IMR-90 (cell line): Measurements from ENCODE around the gene YJU2. TPM values are rescaled to one million over a fixed set of nuclear protein-coding genes. Genes with fewer than 3 reads are reported as not detected.

Experiments used
- ATAC-seq: fragments of 200-7000 bp; cut with Tn5 transposase; 2 replicates; pipeline ENCODE4 v1.9.1; 2020; ENCODE audit warnings: low read depth, mild to moderate bottlenecking, moderate library complexity
- BruUV-seq: library from RNA; stranded (reverse); fragments of 400-500 nt; replicated peaks from 2 replicates; lab custom pipeline; 2021; lab: Mats Ljungman, UMichigan
- CTCF ChIA-PET: fragments of 300-600 bp; formaldehyde crosslinking; extraction: SDS; loops from one replicate; lab custom pipeline; 2021; ENCODE audit warnings: antibody characterized with exemption; lab: Yijun Ruan, JAX
- POLR2A ChIA-PET: fragments of 300-600 bp; sonication (Branson Sonifier 250); formaldehyde crosslinking; loops from one replicate; lab custom pipeline; 2022; ENCODE audit warnings: antibody characterized with exemption; ENCODE audit not compliant: unreplicated experiment; lab: Charles Lee
- DNase-seq: peaks from one replicate; pipeline ENCODE4 v3.0.0; 2013
- H2AFZ ChIP-seq: replicated peaks from 2 replicates; pipeline ENCODE3; 2013; ENCODE audit warnings: low read length, mild to moderate bottlenecking; ENCODE audit not compliant: poor library complexity
- H2AK5ac ChIP-seq: 2 replicates; pipeline ENCODE4 v1.6.1; 2013; ENCODE audit warnings: low read depth, low read length, inconsistent platforms
- H2AK9ac ChIP-seq: replicated peaks from 2 replicates; pipeline ENCODE3; 2013; ENCODE audit warnings: mild to moderate bottlenecking, low read depth, low read length, moderate library complexity; ENCODE audit not compliant: poor library complexity
- H2BK120ac ChIP-seq: 2 replicates; pipeline ENCODE4 v1.6.1; 2013; ENCODE audit warnings: low read depth, low read length, inconsistent platforms
- H2BK15ac ChIP-seq: 3 replicates; pipeline ENCODE4 v1.6.1; 2013; ENCODE audit warnings: low read depth, low read length, inconsistent platforms
- H2BK20ac ChIP-seq: 2 replicates; pipeline ENCODE4 v1.6.1; 2013; ENCODE audit warnings: low read depth, mild to moderate bottlenecking, inconsistent platforms, low read length, moderate library complexity
- H2BK5ac ChIP-seq: 2 replicates; pipeline ENCODE4 v1.6.1; 2013; ENCODE audit warnings: mild to moderate bottlenecking, low read depth, low read length, inconsistent platforms; ENCODE audit not compliant: poor library complexity, severe bottlenecking
- H3K14ac ChIP-seq: replicated peaks from 2 replicates; pipeline ENCODE4 v1.6.1; 2013; ENCODE audit warnings: low read depth, low read length, inconsistent platforms
- H3K18ac ChIP-seq: 2 replicates; pipeline ENCODE4 v1.6.1; 2013; ENCODE audit warnings: low read depth, low read length, control low read depth
- H3K23ac ChIP-seq: 2 replicates; pipeline ENCODE4 v1.6.1; 2013; ENCODE audit warnings: low read depth, low read length, inconsistent platforms
- H3K27ac ChIP-seq: 2 replicates; pipeline ENCODE4 v1.5.1; 2013; ENCODE audit warnings: mild to moderate bottlenecking, control low read depth, low read length; ENCODE audit not compliant: insufficient read depth
- H3K27me3 ChIP-seq: 2 replicates; pipeline ENCODE4 v1.6.1; 2013; ENCODE audit warnings: low read length; ENCODE audit not compliant: control insufficient read depth, insufficient read depth
- H3K36me3 ChIP-seq: 2 replicates; pipeline ENCODE4 v1.6.1; 2013; ENCODE audit warnings: low read length, mixed read lengths; ENCODE audit not compliant: control insufficient read depth, insufficient read depth
- H3K4ac ChIP-seq: 2 replicates; pipeline ENCODE4 v1.6.1; 2013; ENCODE audit warnings: low read depth, low read length, inconsistent platforms
- H3K4me1 ChIP-seq: 2 replicates; pipeline ENCODE4 v1.6.1; 2013; ENCODE audit warnings: low read length, mixed read lengths; ENCODE audit not compliant: control insufficient read depth, insufficient read depth
- H3K4me2 ChIP-seq: 2 replicates; pipeline ENCODE4 v1.6.1; 2013; ENCODE audit warnings: low read depth, mild to moderate bottlenecking, control low read depth, low read length, moderate library complexity
- H3K4me3 ChIP-seq: 2 replicates; pipeline ENCODE4 v1.5.1; 2013; ENCODE audit warnings: low read depth, mild to moderate bottlenecking, control low read depth, low read length, moderate library complexity; ENCODE audit not compliant: insufficient read depth
- H3K56ac ChIP-seq: 2 replicates; pipeline ENCODE4 v1.6.1; 2013; ENCODE audit warnings: low read length, inconsistent platforms; ENCODE audit not compliant: insufficient read depth; ENCODE audit errors: extremely low read depth
- H3K79me1 ChIP-seq, 2 experiments: 2 replicates each; pipeline ENCODE4 v1.6.1; 2013; ENCODE audit warnings: low read length in 2 of 2, inconsistent platforms in 1 of 2, low read depth in 1 of 2
- H3K9ac ChIP-seq: 2 replicates; pipeline ENCODE4 v1.6.1; 2013; ENCODE audit warnings: low read depth, low read length, control low read depth
- H3K9me1 ChIP-seq: 2 replicates; pipeline ENCODE4 v1.6.1; 2013; ENCODE audit warnings: low read length, inconsistent platforms; ENCODE audit not compliant: insufficient read depth
- H3K9me3 ChIP-seq: 2 replicates; pipeline ENCODE4 v1.6.1; 2013; ENCODE audit warnings: low read length; ENCODE audit not compliant: control insufficient read depth, insufficient read depth
- H4K20me1 ChIP-seq: 2 replicates; pipeline ENCODE4 v1.6.1; 2013; ENCODE audit warnings: low read length, inconsistent platforms; ENCODE audit not compliant: insufficient read depth
- H4K5ac ChIP-seq: 2 replicates; pipeline ENCODE4 v1.6.1; 2013; ENCODE audit warnings: mild to moderate bottlenecking, low read depth, low read length, control low read depth
- H4K8ac ChIP-seq, 2 experiments: 2 replicates each; pipeline ENCODE4 v1.6.1; 2013; ENCODE audit warnings: low read depth in 2 of 2, low read length in 2 of 2, control low read depth in 1 of 2, inconsistent platforms in 1 of 2
- H4K91ac ChIP-seq: 2 replicates; pipeline ENCODE4 v1.6.1; 2013; ENCODE audit warnings: low read depth, low read length, inconsistent platforms; ENCODE audit not compliant: insufficient read depth
- BHLHE40 ChIP-seq: fragments of 150-350 bp; IDR thresholded peaks from 2 replicates; pipeline ENCODE4 v1.6.1; 2016; ENCODE audit warnings: mild to moderate bottlenecking, low read depth, low read length
- MXI1 ChIP-seq: IDR thresholded peaks from 2 replicates; pipeline ENCODE4 v1.6.1; 2012; ENCODE audit warnings: low read depth, mild to moderate bottlenecking, low read length, moderate library complexity, borderline replicate concordance
- NFE2L2 ChIP-seq: fragments of 150-350 bp; IDR thresholded peaks from 2 replicates; pipeline ENCODE4 v1.6.1; 2016; ENCODE audit warnings: low read depth, mild to moderate bottlenecking, low read length
- RAD21 ChIP-seq: IDR thresholded peaks from 2 replicates; pipeline ENCODE4 v1.6.1; 2012; ENCODE audit warnings: low read length, improper control_type of control experiment
- RFX5 ChIP-seq: IDR thresholded peaks from 2 replicates; pipeline ENCODE4 v1.8.0; 2012; ENCODE audit warnings: low read depth, mild to moderate bottlenecking, low read length, moderate library complexity
- WGBS, 2 experiments: methylation state at CpG; one replicate each; pipeline versions ENCODE4 v1.1.5 to v1.1.7; 2013; ENCODE audit warnings: missing lambda C conversion rate in 2 of 2; ENCODE audit not compliant: insufficient read length in 1 of 2; ENCODE audit errors: extremely low coverage in 2 of 2; 5-methylcytosine and 5-hydroxymethylcytosine counted together
- dilution Hi-C: fragments of 300-500 bp; cut with HindIII; formaldehyde crosslinking; loops from one replicate; pipeline ENCODE4 v1.14.3; 2018; ENCODE audit warnings: low sequenced_read_pairs; ENCODE audit not compliant: unreplicated experiment
- in situ Hi-C: fragments of 300-500 bp; cut with MboI; formaldehyde crosslinking; loops from 3 replicates; pipeline ENCODE4 v1.14.3; 2019; ENCODE audit warnings: low sequenced_read_pairs, inconsistent platforms, mixed read lengths
- intact Hi-C: fragments of 100-400 bp; cut with micrococcal nuclease; formaldehyde crosslinking; loops from 2 replicates; pipeline ENCODE4 v1.10.0; 2022
- polyA plus RNA-seq, 3 experiments: library from polyadenylated mRNA; depleted of rRNA; stranded (reverse); fragments of >200 nt; gene quantifications; 2 replicates each; pipeline ENCODE4 v1.2.3, GENCODE V29; 2012; ENCODE audit warnings: low replicate concordance in 1 of 3
- total RNA-seq: library from RNA; depleted of rRNA; stranded (reverse); fragments of >200 nt; gene quantifications from 2 replicates; pipeline ENCODE4 v1.2.3, GENCODE V29; 2012
- TF ChIP-seq, protein P1 (sequence below): fragments of 150-350 bp; IDR thresholded peaks from 2 replicates; pipeline ENCODE4 v1.6.1; 2016; ENCODE audit warnings: low read depth, mild to moderate bottlenecking, low read length, moderate library complexity, borderline replicate concordance

YJU2 gene
- total and polyA plus RNA-seq, 2 of the 4 experiments (the other 2 are of a cell fraction), result 15.6 to 18.9 TPM

DNA sequence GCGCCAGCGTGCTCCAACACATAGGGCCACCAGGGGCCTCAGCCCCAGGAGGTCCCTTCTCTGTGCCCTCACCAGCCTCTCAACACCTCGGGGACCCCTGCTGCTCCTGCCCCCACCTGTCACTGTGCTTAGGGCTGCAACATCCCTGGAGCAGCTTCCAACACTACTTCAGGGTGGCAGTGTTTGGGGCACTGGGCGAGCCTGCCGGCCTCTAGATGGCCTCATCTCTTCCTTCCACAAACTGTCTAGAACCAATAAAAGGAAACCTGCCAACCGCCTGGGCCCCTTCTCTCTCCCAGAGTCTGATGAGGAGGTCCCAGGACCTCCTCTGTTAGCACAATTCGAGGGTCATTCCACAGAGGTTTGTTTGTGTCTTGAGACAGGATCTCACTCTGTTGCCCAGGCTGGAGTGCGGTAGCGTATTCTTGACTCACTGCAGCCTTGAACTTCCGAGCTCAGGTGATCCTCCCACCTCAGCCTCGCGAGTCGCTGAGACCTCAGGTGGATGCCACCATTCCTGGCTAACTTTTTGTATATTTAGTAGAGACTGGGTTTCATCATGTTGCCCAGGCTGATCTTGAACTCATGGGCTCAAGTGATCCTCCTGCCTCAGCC lies 22.0 kb downstream of the YJU2 start:
- TF ChIP-seq RAD21, result no peak
- no peak for TF ChIP-seq NFE2L2
- no peak for TF ChIP-seq MXI1
- no peak for TF ChIP-seq BHLHE40
- TF ChIP-seq, protein P1, sequence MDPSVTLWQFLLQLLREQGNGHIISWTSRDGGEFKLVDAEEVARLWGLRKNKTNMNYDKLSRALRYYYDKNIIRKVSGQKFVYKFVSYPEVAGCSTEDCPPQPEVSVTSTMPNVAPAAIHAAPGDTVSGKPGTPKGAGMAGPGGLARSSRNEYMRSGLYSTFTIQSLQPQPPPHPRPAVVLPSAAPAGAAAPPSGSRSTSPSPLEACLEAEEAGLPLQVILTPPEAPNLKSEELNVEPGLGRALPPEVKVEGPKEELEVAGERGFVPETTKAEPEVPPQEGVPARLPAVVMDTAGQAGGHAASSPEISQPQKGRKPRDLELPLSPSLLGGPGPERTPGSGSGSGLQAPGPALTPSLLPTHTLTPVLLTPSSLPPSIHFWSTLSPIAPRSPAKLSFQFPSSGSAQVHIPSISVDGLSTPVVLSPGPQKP, result no peak
- TF ChIP-seq RFX5, result no peak
- Histone ChIP-seq H3K4me1 (no peaks in the 10 kb centered on the region), H3K56ac (no peak overlapping the region), H3K79me1 (no peaks in the 10 kb centered on the region), H4K20me1 (peaks cover 6% of the 10 kb centered on the region; the same call in 1 of the 2 replicates), H3K9me1 (no peaks in the 10 kb centered on the region), H3K9me3 (peaks cover 2% of the 10 kb centered on the region; the same call in 1 of the 2 replicates), H3K18ac (no peak overlapping the region), H3K23ac (no peak overlapping the region), H3K4me2 (no peak overlapping the region), H2BK15ac (no peak overlapping the region), H3K9ac (no peak overlapping the region), H3K4me3 (no peak overlapping the region), H3K36me3 (peaks cover 19% of the 10 kb centered on the region), H3K4ac (no peak overlapping the region), H2AK5ac (no peak overlapping the region), H2AK9ac (no peak overlapping the region), H4K5ac (no peak overlapping the region), H3K27me3 (no peaks in the 10 kb centered on the region), H3K27ac (no peak overlapping the region), H2BK5ac (no peak overlapping the region), H3K14ac (no peak overlapping the region), H2BK120ac (no peak overlapping the region), H2BK20ac (no peak overlapping the region), H4K8ac (no peak overlapping the region), H4K91ac (no peak overlapping the region), H2AFZ (no peak overlapping the region)
- ChIA-PET POLR2A (no interaction called here), CTCF (interaction anchor here (1.6 kb wide), 1 partner anchor 75 kb away, joined by 3 read pairs; no protein-coding TSS in a partner anchor)
- ATAC-seq, result no peak
- 80% methylated on average over 1 of the region's 13 CpGs; no CpG with 5 or more reads in 1 of the 2 experiments for WGBS, 2 experiments
- intact Hi-C loops (no loop called here), in situ Hi-C loops (loop anchor here (5.0 kb wide), 1 partner anchor 83 kb away; no protein-coding TSS in a partner anchor), dilution Hi-C loops (no loop called here)
- BruUV-seq, result no TSS peak
- no peak for DNase-seq
